ENCODE results near the gene ARID1A.

ARID1A gene

DNA sequence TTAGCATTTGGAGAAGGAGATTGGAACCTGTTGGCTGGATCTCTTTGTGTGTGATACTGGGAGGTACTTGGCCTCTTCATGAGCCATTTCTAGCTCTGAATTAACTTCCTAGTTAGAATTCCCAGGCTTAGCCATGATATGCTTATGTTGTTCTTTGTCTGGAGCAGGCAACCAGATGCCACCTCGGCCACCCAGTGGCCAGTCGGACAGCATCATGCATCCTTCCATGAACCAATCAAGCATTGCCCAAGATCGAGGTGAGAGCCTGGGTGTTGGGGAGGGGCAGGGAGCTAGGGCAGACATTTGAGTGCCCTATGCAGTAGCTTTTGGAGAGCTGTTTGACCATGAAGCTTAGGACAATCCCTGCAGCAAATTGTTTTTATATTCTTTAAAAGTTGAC is 65.4 kb downstream of the ARID1A start:
- no peak for DNase-seq (ENCODE audit: low read depth)

DNA sequence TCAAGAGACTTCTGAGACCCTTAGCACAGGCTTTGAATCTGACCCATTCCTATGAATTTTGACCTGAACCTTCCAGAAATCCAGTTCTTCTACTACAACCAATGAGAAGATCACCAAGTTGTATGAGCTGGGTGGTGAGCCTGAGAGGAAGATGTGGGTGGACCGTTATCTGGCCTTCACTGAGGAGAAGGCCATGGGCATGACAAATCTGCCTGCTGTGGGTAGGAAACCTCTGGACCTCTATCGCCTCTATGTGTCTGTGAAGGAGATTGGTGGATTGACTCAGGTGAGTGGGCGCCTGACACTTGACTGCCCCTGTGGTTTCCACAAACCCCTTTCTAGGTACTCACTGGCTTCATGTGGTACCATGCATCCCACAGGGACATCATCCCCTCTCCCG is 71.9 kb downstream of the ARID1A start:
- no peak for DNase-seq (ENCODE audit: low read depth)

DNA sequence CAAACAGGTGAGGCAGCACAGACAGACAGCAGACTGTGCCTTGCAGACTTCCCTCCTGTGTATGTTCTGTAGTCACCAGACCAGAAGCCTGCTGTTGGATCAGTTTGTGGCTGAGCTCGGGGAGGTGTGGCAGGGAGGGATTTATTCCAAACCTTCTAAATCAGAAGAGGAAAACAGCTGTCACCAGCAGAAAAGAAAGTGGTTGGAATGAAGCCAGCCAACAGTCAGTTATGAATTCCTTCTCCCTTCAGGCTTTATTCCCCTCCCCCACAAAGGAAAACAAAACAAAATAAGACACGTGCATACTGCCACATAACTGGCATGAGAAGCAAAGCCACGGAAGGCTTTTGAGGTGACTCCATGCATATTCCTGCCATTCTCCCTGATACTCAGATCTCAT is 72.9 kb downstream of the ARID1A start:
- no peak for DNase-seq (ENCODE audit: low read depth)

DNA sequence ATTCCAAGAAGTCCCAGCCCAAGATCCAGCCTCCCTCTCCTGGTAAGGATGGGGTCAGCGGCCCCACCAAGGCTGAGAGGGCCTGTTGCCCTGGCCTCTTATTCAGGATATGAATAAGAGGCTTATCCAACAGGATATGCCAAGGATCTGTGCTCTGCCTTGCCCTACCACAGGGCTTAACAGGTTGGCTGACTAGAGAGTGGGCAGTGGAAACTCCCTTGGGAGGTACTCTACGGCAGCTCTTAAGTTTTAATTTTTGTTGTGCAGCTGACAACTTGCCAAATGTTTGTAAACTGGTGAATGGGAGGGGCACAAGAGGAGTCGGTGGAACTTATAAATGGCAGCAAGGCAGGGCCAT is 75.4 kb downstream of the ARID1A start:
- no peak for DNase-seq (ENCODE audit: low read depth)

DNA sequence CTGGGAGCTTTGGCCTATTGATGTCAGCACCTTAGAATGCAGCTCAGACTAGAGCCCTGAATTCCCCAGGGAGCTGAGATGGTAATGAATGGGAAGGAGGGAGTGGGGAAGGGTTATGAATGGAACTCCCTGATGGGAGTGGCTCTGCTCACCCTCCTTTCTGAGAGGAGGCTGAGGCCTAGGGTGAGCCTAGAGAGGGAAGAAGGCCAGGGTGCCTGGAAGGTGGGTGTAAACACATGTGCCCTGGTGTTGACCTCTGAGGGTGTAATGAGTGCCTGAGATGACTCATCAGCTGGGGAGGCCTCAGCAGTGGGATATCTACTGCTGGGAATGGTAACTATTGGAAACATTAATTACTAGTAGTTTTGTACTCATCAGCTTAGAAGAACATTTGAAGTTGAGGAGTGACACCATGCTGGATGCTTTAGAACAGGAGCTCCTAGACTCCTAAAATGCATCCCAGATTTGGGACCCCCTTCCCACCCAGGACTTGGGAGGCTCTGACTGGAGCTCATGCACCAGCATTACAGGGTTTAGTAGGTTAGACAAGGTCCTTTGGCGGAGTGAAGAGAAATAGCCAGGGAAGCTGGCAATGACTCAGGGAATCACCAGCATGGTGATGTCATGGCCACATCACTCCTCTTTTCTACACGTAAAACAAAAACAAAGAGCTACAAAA is 76.0 kb downstream of the ARID1A start:
- DNase-seq (ENCODE audit: low read depth) = no peak

GRCh38 chr1:26772687-26773086 is 76.9 kb downstream of the ARID1A start:
- DNase-seq (ENCODE audit: low read depth) = no peak

DNA sequence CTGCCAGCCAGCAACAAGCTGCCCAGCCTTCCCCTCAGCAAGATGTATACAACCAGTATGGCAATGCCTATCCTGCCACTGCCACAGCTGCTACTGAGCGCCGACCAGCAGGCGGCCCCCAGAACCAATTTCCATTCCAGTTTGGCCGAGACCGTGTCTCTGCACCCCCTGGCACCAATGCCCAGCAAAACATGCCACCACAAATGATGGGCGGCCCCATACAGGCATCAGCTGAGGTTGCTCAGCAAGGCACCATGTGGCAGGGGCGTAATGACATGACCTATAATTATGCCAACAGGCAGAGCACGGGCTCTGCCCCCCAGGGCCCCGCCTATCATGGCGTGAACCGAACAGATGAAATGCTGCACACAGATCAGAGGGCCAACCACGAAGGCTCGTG is 78.6 kb downstream of the ARID1A start:
- no peak for DNase-seq (ENCODE audit: low read depth)

DNA sequence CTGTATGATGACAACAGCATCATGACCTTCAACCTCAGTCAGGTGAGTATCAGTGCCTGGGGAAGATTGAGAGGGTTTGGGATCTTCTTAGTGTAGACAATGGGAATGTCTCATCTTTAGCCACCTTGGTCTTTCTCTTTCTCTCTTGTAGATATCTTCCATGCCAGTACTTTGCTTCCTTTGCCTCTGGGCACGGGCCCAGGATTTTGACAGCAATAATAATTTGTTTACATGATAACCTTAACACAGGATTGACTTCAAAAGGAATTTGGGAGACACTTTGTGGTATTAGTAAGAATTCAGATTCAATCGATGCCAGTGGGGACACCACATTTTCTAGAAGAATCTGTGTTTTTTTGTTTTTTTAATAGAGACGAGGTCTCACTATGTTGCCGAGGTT is 79.9 kb downstream of the ARID1A start:
- no peak for DNase-seq (ENCODE audit: low read depth)

DNA sequence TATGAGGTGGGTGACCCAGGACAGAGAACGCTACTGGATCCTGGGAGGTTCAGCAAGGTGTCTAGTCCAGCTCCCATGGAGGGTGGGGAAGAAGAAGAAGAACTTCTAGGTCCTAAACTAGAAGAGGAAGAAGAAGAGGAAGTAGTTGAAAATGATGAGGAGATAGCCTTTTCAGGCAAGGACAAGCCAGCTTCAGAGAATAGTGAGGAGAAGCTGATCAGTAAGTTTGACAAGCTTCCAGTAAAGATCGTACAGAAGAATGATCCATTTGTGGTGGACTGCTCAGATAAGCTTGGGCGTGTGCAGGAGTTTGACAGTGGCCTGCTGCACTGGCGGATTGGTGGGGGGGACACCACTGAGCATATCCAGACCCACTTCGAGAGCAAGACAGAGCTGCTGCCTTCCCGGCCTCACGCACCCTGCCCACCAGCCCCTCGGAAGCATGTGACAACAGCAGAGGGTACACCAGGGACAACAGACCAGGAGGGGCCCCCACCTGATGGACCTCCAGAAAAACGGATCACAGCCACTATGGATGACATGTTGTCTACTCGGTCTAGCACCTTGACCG is 83.4 kb downstream of the ARID1A start:
- no peak for DNase-seq (ENCODE audit: low read depth)

DNA sequence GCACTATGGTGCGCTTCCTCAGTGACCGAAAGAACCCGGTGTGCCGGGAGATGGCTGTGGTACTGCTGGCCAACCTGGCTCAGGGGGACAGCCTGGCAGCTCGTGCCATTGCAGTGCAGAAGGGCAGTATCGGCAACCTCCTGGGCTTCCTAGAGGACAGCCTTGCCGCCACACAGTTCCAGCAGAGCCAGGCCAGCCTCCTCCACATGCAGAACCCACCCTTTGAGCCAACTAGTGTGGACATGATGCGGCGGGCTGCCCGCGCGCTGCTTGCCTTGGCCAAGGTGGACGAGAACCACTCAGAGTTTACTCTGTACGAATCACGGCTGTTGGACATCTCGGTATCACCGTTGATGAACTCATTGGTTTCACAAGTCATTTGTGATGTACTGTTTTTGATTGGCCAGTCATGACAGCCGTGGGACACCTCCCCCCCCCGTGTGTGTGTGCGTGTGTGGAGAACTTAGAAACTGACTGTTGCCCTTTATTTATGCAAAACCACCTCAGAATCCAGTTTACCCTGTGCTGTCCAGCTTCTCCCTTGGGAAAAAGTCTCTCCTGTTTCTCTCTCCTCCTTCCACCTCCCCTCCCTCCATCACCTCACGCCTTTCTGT is 84.6 kb downstream of the ARID1A start:
- no peak for DNase-seq (ENCODE audit: low read depth)

DNA sequence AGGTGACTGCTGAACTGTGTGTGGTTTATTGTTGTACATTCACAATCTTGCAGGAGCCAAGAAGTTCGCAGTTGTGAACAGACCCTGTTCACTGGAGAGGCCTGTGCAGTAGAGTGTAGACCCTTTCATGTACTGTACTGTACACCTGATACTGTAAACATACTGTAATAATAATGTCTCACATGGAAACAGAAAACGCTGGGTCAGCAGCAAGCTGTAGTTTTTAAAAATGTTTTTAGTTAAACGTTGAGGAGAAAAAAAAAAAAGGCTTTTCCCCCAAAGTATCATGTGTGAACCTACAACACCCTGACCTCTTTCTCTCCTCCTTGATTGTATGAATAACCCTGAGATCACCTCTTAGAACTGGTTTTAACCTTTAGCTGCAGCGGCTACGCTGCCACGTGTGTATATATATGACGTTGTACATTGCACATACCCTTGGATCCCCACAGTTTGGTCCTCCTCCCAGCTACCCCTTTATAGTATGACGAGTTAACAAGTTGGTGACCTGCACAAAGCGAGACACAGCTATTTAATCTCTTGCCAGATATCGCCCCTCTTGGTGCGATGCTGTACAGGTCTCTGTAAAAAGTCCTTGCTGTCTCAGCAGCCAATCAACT is 85.5 kb downstream of the ARID1A start:
- DNase-seq (ENCODE audit: low read depth) = no peak

DNA sequence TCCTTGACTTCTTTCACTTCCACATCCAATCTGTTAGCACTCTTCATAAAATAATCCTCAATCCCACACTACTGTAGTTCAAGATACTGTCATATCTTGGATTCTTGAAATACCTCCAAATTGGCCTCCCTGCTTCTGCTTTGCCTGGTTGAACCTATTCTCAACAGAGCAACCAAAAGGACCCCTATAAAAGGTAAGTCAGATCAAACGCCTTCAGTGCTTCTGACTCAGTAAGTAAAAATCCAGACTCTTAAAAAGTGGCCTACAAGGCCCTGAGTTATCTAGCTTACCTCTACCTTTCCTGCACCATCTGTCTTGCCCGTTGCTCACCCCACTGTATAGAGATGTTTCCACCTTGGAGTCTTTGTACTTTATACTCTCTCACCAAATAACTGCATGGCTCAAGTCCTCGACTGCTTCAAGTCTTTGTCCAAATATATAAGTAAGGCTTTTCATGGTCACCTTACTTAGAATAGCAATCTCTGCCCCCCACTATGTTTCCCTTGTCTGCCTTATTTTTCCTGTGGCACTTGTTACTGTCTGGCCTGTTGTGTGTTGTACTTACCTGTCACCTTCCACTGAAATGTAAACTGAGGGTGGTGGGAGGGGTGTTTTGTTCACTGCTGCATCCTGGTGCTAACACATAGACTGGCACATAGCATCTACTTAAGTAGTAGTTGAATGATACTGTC is 86.9 kb downstream of the ARID1A start:
- no peak for DNase-seq (ENCODE audit: low read depth)

DNA sequence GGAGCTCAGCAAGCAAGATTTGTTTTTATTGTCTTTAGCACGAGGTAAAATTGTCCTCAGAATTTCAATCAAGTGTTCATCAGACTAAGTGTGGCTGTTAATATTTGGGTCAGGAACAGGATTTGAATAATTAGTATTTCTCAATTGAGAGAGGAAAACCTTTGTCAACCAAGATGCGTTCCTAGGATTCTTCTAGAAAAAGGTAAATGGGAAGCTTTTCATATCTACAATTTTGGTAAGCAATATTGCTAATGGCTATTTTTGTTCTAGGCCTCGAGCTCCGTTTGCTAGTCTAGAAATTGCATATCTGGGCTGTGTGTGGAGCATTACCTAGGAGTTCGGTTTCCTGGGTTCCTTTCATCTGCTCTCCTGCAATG is 87.8 kb downstream of the ARID1A start:
- no peak for DNase-seq (ENCODE audit: low read depth)

GRCh38 chr1:26784023-26784871 is 88.4 kb downstream of the ARID1A start:
- no peak for DNase-seq (ENCODE audit: low read depth)

GRCh38 chr1:26784886-26785285 is 89.1 kb downstream of the ARID1A start:
- no peak for DNase-seq (ENCODE audit: low read depth)

- no peak for DNase-seq (ENCODE audit: low read depth)
These were observed 90.0 kb downstream of the ARID1A start for GRCh38 chr1:26785611-26786436.

GRCh38 chr1:26786437-26787380 is 90.9 kb downstream of the ARID1A start:
- DNase-seq (ENCODE audit: low read depth) = no peak

GRCh38 chr1:26787381-26787705 is 91.5 kb downstream of the ARID1A start:
- DNase-seq (ENCODE audit: low read depth) = no peak

GRCh38 chr1:26787706-26788514 is 92.1 kb downstream of the ARID1A start, which contains the start of gene PIGV:
Gene PIGV (plus strand): TSS chr1:26787950. CDS start chr1:26790816, 2,866 bp downstream.
- peak; percentile 74 for DNase-seq (ENCODE audit: low read depth)
